IMR-90 (cell line): ENCODE measurements around the gene RFC3. TPM values are rescaled to one million over a fixed set of nuclear protein-coding genes. Genes with fewer than 3 reads are reported as not detected.
A peak's percentile ranks its signal among the peaks of the same experiment; 100 is the strongest.

ENCODE experiments used
- ATAC-seq: fragments of 200-7000 bp; cut with Tn5 transposase; 2 replicates; pipeline ENCODE4 v1.9.1; 2020; ENCODE audit warnings: low read depth, mild to moderate bottlenecking, moderate library complexity
- Bru-seq: library from RNA; stranded (reverse); fragments of 400-500 nt; gene quantifications from one replicate; lab custom pipeline; 2021; lab: Mats Ljungman, UMichigan
- BruChase-seq, 2 experiments: library from RNA; stranded (reverse); fragments of 400-500 nt; gene quantifications; one replicate each; lab custom pipeline; 2021; lab: Mats Ljungman, UMichigan
- BruUV-seq: library from RNA; stranded (reverse); fragments of 400-500 nt; replicated peaks from 2 replicates; lab custom pipeline; 2021; lab: Mats Ljungman, UMichigan
- CTCF ChIA-PET: fragments of 300-600 bp; formaldehyde crosslinking; extraction: SDS; loops from one replicate; lab custom pipeline; 2021; ENCODE audit warnings: antibody characterized with exemption; lab: Yijun Ruan, JAX
- POLR2A ChIA-PET: fragments of 300-600 bp; sonication (Branson Sonifier 250); formaldehyde crosslinking; loops from one replicate; lab custom pipeline; 2022; ENCODE audit warnings: antibody characterized with exemption; ENCODE audit not compliant: unreplicated experiment; lab: Charles Lee
- DNase-seq: peaks from one replicate; pipeline ENCODE4 v3.0.0; 2013
- H2AFZ ChIP-seq: replicated peaks from 2 replicates; pipeline ENCODE3; 2013; ENCODE audit warnings: low read length, mild to moderate bottlenecking; ENCODE audit not compliant: poor library complexity
- H2AK5ac ChIP-seq: 2 replicates; pipeline ENCODE4 v1.6.1; 2013; ENCODE audit warnings: low read depth, low read length, inconsistent platforms
- H2AK9ac ChIP-seq: replicated peaks from 2 replicates; pipeline ENCODE3; 2013; ENCODE audit warnings: mild to moderate bottlenecking, low read depth, low read length, moderate library complexity; ENCODE audit not compliant: poor library complexity
- H2BK120ac ChIP-seq: 2 replicates; pipeline ENCODE4 v1.6.1; 2013; ENCODE audit warnings: low read depth, low read length, inconsistent platforms
- H2BK15ac ChIP-seq: 3 replicates; pipeline ENCODE4 v1.6.1; 2013; ENCODE audit warnings: low read depth, low read length, inconsistent platforms
- H2BK20ac ChIP-seq: 2 replicates; pipeline ENCODE4 v1.6.1; 2013; ENCODE audit warnings: low read depth, mild to moderate bottlenecking, inconsistent platforms, low read length, moderate library complexity
- H2BK5ac ChIP-seq: 2 replicates; pipeline ENCODE4 v1.6.1; 2013; ENCODE audit warnings: mild to moderate bottlenecking, low read depth, low read length, inconsistent platforms; ENCODE audit not compliant: poor library complexity, severe bottlenecking
- H3K14ac ChIP-seq: replicated peaks from 2 replicates; pipeline ENCODE4 v1.6.1; 2013; ENCODE audit warnings: low read depth, low read length, inconsistent platforms
- H3K18ac ChIP-seq: 2 replicates; pipeline ENCODE4 v1.6.1; 2013; ENCODE audit warnings: low read depth, low read length, control low read depth
- H3K23ac ChIP-seq: 2 replicates; pipeline ENCODE4 v1.6.1; 2013; ENCODE audit warnings: low read depth, low read length, inconsistent platforms
- H3K27ac ChIP-seq: 2 replicates; pipeline ENCODE4 v1.5.1; 2013; ENCODE audit warnings: mild to moderate bottlenecking, control low read depth, low read length; ENCODE audit not compliant: insufficient read depth
- H3K27me3 ChIP-seq: 2 replicates; pipeline ENCODE4 v1.6.1; 2013; ENCODE audit warnings: low read length; ENCODE audit not compliant: control insufficient read depth, insufficient read depth
- H3K36me3 ChIP-seq: 2 replicates; pipeline ENCODE4 v1.6.1; 2013; ENCODE audit warnings: low read length, mixed read lengths; ENCODE audit not compliant: control insufficient read depth, insufficient read depth
- H3K4ac ChIP-seq: 2 replicates; pipeline ENCODE4 v1.6.1; 2013; ENCODE audit warnings: low read depth, low read length, inconsistent platforms
- H3K4me1 ChIP-seq: 2 replicates; pipeline ENCODE4 v1.6.1; 2013; ENCODE audit warnings: low read length, mixed read lengths; ENCODE audit not compliant: control insufficient read depth, insufficient read depth
- H3K4me2 ChIP-seq: 2 replicates; pipeline ENCODE4 v1.6.1; 2013; ENCODE audit warnings: low read depth, mild to moderate bottlenecking, control low read depth, low read length, moderate library complexity
- H3K4me3 ChIP-seq: 2 replicates; pipeline ENCODE4 v1.5.1; 2013; ENCODE audit warnings: low read depth, mild to moderate bottlenecking, control low read depth, low read length, moderate library complexity; ENCODE audit not compliant: insufficient read depth
- H3K56ac ChIP-seq: 2 replicates; pipeline ENCODE4 v1.6.1; 2013; ENCODE audit warnings: low read length, inconsistent platforms; ENCODE audit not compliant: insufficient read depth; ENCODE audit errors: extremely low read depth
- H3K79me1 ChIP-seq, 2 experiments: 2 replicates each; pipeline ENCODE4 v1.6.1; 2013; ENCODE audit warnings: low read length in 2 of 2, inconsistent platforms in 1 of 2, low read depth in 1 of 2
- H3K9ac ChIP-seq: 2 replicates; pipeline ENCODE4 v1.6.1; 2013; ENCODE audit warnings: low read depth, low read length, control low read depth
- H3K9me1 ChIP-seq: 2 replicates; pipeline ENCODE4 v1.6.1; 2013; ENCODE audit warnings: low read length, inconsistent platforms; ENCODE audit not compliant: insufficient read depth
- H3K9me3 ChIP-seq: 2 replicates; pipeline ENCODE4 v1.6.1; 2013; ENCODE audit warnings: low read length; ENCODE audit not compliant: control insufficient read depth, insufficient read depth
- H4K20me1 ChIP-seq: 2 replicates; pipeline ENCODE4 v1.6.1; 2013; ENCODE audit warnings: low read length, inconsistent platforms; ENCODE audit not compliant: insufficient read depth
- H4K5ac ChIP-seq: 2 replicates; pipeline ENCODE4 v1.6.1; 2013; ENCODE audit warnings: mild to moderate bottlenecking, low read depth, low read length, control low read depth
- H4K8ac ChIP-seq, 2 experiments: 2 replicates each; pipeline ENCODE4 v1.6.1; 2013; ENCODE audit warnings: low read depth in 2 of 2, low read length in 2 of 2, control low read depth in 1 of 2, inconsistent platforms in 1 of 2
- H4K91ac ChIP-seq: 2 replicates; pipeline ENCODE4 v1.6.1; 2013; ENCODE audit warnings: low read depth, low read length, inconsistent platforms; ENCODE audit not compliant: insufficient read depth
- MAZ ChIP-seq: IDR thresholded peaks from 2 replicates; pipeline ENCODE4 v1.6.1; 2012; ENCODE audit warnings: low read depth, mild to moderate bottlenecking, low read length, improper control_type of control experiment, moderate library complexity, borderline replicate concordance
- MXI1 ChIP-seq: IDR thresholded peaks from 2 replicates; pipeline ENCODE4 v1.6.1; 2012; ENCODE audit warnings: low read depth, mild to moderate bottlenecking, low read length, moderate library complexity, borderline replicate concordance
- POLR2A ChIP-seq: IDR thresholded peaks from 2 replicates; pipeline ENCODE4 v1.6.1; 2012; ENCODE audit warnings: mild to moderate bottlenecking, low read depth, low read length
- RAD21 ChIP-seq: IDR thresholded peaks from 2 replicates; pipeline ENCODE4 v1.6.1; 2012; ENCODE audit warnings: low read length, improper control_type of control experiment
- WGBS, 2 experiments: methylation state at CpG; one replicate each; pipeline versions ENCODE4 v1.1.5 to v1.1.7; 2013; ENCODE audit warnings: missing lambda C conversion rate in 2 of 2; ENCODE audit not compliant: insufficient read length in 1 of 2; ENCODE audit errors: extremely low coverage in 2 of 2; 5-methylcytosine and 5-hydroxymethylcytosine counted together
- dilution Hi-C: fragments of 300-500 bp; cut with HindIII; formaldehyde crosslinking; loops from one replicate; pipeline ENCODE4 v1.14.3; 2018; ENCODE audit warnings: low sequenced_read_pairs; ENCODE audit not compliant: unreplicated experiment
- in situ Hi-C: fragments of 300-500 bp; cut with MboI; formaldehyde crosslinking; loops from 3 replicates; pipeline ENCODE4 v1.14.3; 2019; ENCODE audit warnings: low sequenced_read_pairs, inconsistent platforms, mixed read lengths
- intact Hi-C: fragments of 100-400 bp; cut with micrococcal nuclease; formaldehyde crosslinking; loops from 2 replicates; pipeline ENCODE4 v1.10.0; 2022
- long read RNA-seq: library from polyadenylated mRNA; unstranded; transcript quantifications from one replicate; pipeline ENCODE4 v2.0.0, GENCODE V29; 2021; ENCODE audit not compliant: unreplicated experiment
- polyA plus RNA-seq, 3 experiments: library from polyadenylated mRNA; depleted of rRNA; stranded (reverse); fragments of >200 nt; gene quantifications; 2 replicates each; pipeline ENCODE4 v1.2.3, GENCODE V29; 2012; ENCODE audit warnings: low replicate concordance in 1 of 3
- total RNA-seq: library from RNA; depleted of rRNA; stranded (reverse); fragments of >200 nt; gene quantifications from 2 replicates; pipeline ENCODE4 v1.2.3, GENCODE V29; 2012; rRNA removed

The RFC3 gene, protein sequence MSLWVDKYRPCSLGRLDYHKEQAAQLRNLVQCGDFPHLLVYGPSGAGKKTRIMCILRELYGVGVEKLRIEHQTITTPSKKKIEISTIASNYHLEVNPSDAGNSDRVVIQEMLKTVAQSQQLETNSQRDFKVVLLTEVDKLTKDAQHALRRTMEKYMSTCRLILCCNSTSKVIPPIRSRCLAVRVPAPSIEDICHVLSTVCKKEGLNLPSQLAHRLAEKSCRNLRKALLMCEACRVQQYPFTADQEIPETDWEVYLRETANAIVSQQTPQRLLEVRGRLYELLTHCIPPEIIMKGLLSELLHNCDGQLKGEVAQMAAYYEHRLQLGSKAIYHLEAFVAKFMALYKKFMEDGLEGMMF
- 12.9 and 15.6 TPM in 2 replicates for total RNA-seq
- polyA plus RNA-seq (2012; rRNA removed), result 7.8 and 9.8 TPM in 2 replicates
- polyA plus RNA-seq (2012; cell fraction: cytosol; rRNA removed), result 1.3 and 3.8 TPM in 2 replicates
- polyA plus RNA-seq (2012; cell fraction: nucleus; rRNA removed; ENCODE audit: low replicate concordance), result 0.72 and 4.9 TPM in 2 replicates
- Bru-seq, nascent RNA, result percentile 42 among the genes with signal in this experiment
- BruChase-seq, experiment 1, labeled RNA remaining after a 6-hour chase, result percentile 38 among the genes with signal in this experiment
- percentile 51 among the genes with signal in this experiment for BruChase-seq, experiment 2, labeled RNA remaining after a 2-hour chase
- long read RNA-seq, transcript RFC3-201 (9 exons, 2,402 nt), result major isoform, 5 of 5 reads
- long read RNA-seq, partial matches to known transcripts, result 0 of 5 reads
- long read RNA-seq, other reads (novel, unspliced or antisense), result 0 of 5 reads

GRCh38 chr13:33817901-33818706 is at the start of gene RFC3:
Gene RFC3, plus strand, starts transcription at chr13:33818149. Its CDS starts 30 bp downstream, at chr13:33818179.
- BruUV-seq, result TSS peak; percentile 52
- Histone ChIP-seq H3K79me1 (peaks cover 9 to 13% of the 10 kb centered on the region in 2 experiments; a peak in 3 of 4 replicates), H4K20me1 (no peaks in the 10 kb centered on the region), H3K9me3 (no peaks in the 10 kb centered on the region), H2AK5ac (no peak within 1 kb of the TSS), H3K4me1 (no peaks in the 10 kb centered on the region), H4K91ac (peak within 1 kb of the TSS; percentile 64; the same call in 1 of the 2 replicates), H3K4me2 (peak within 1 kb of the TSS; percentile 95), H3K36me3 (no peaks in the 10 kb centered on the region; the same call in 1 of the 2 replicates), H2BK20ac (no peak within 1 kb of the TSS), H2BK15ac (no peak within 1 kb of the TSS), H3K9ac (peak within 1 kb of the TSS; percentile 80), H3K4ac (peak within 1 kb of the TSS; percentile 42; the same call in 1 of the 2 replicates), H3K18ac (peak within 1 kb of the TSS; percentile 81), H3K9me1 (no peaks in the 10 kb centered on the region), H3K56ac (peak within 1 kb of the TSS; percentile 75), H3K14ac (peak within 1 kb of the TSS; percentile 79), H2BK5ac (peak within 1 kb of the TSS; percentile 83), H2BK120ac (peak within 1 kb of the TSS; percentile 17; the same call in 1 of the 2 replicates), H3K27ac (peak within 1 kb of the TSS; percentile 53), H3K23ac (peak within 1 kb of the TSS; percentile 51; the same call in 1 of the 2 replicates), H2AFZ (peak within 1 kb of the TSS; percentile 93), H2AK9ac (no peak within 1 kb of the TSS), H4K8ac (peak within 1 kb of the TSS; percentile 92 to 98), H3K27me3 (no peaks in the 10 kb centered on the region), H3K4me3 (peak within 1 kb of the TSS; percentile 50), H4K5ac (peak within 1 kb of the TSS; percentile 93)
- CTCF ChIA-PET, result interaction anchor here (0.7 to 1.0 kb wide), 3 partner anchors 24 to 1453 kb away, joined by 3 to 5 read pairs (median 4); no protein-coding TSS in a partner anchor
- POLR2A ChIA-PET, result interaction anchor here (0.6 to 0.7 kb wide), 3 partner anchors 18 to 86 kb away, joined by 3 to 5 read pairs (median 3); no protein-coding TSS in a partner anchor
- ATAC-seq (peak; percentile 98), DNase-seq (peak; percentile 95)
- intact Hi-C loops, result no loop called here
- in situ Hi-C loops, result no loop called here
- TF ChIP-seq MAZ (peak; percentile 65), MXI1 (peak; percentile 99), RAD21 (no peak), POLR2A (peak; percentile 54; the same call in 1 of the 2 replicates)
- WGBS, 2 experiments, result 1% methylated on average over 26 of the region's 50 CpGs; no CpG with 5 or more reads in 1 of the 2 experiments
- dilution Hi-C loops, result no loop called here
